IMR-90 (cell line): ENCODE data around the gene NES.

Experiments used
- CEBPB ChIP-seq: IDR thresholded peaks from 2 replicates; pipeline ENCODE4 v1.6.1; 2012; ENCODE audit warnings: low read depth, low read length, improper control_type of control experiment
- MAFK ChIP-seq: IDR thresholded peaks from 2 replicates; pipeline ENCODE4 v1.6.1; 2012; ENCODE audit warnings: low read depth, low read length, improper control_type of control experiment
- MAZ ChIP-seq: IDR thresholded peaks from 2 replicates; pipeline ENCODE4 v1.6.1; 2012; ENCODE audit warnings: low read depth, mild to moderate bottlenecking, low read length, improper control_type of control experiment, moderate library complexity, borderline replicate concordance
- POLR2A ChIP-seq: IDR thresholded peaks from 2 replicates; pipeline ENCODE4 v1.6.1; 2012; ENCODE audit warnings: mild to moderate bottlenecking, low read depth, low read length
- RAD21 ChIP-seq: IDR thresholded peaks from 2 replicates; pipeline ENCODE4 v1.6.1; 2012; ENCODE audit warnings: low read length, improper control_type of control experiment
- RCOR1 ChIP-seq: IDR thresholded peaks from 2 replicates; pipeline ENCODE4 v1.6.1; 2012; ENCODE audit warnings: mild to moderate bottlenecking, low read length, improper control_type of control experiment; ENCODE audit not compliant: insufficient replicate concordance
- SMC3 ChIP-seq: fragments of 150-350 bp; IDR thresholded peaks from 2 replicates; pipeline ENCODE4 v1.6.1; 2016; ENCODE audit warnings: low read depth, mild to moderate bottlenecking, antibody characterized with exemption, low read length, moderate library complexity
- TF ChIP-seq, protein P1 (sequence below): fragments of 150-350 bp; IDR thresholded peaks from 2 replicates; pipeline ENCODE4 v1.6.1; 2016; ENCODE audit warnings: low read depth, mild to moderate bottlenecking, low read length, moderate library complexity, borderline replicate concordance
- TF ChIP-seq, protein P2 (sequence below): fragments of 150-350 bp; IDR thresholded peaks from 2 replicates; pipeline ENCODE4 v1.6.1; 2017; ENCODE audit warnings: mild to moderate bottlenecking, antibody characterized with exemption, low read length, low read depth
- TF ChIP-seq, protein P3 (sequence below): conservative IDR thresholded peaks from 2 replicates; pipeline ENCODE4 v1.5.1; 2012; ENCODE audit warnings: mild to moderate bottlenecking, low read depth, low read length, improper control_type of control experiment

DNA sequence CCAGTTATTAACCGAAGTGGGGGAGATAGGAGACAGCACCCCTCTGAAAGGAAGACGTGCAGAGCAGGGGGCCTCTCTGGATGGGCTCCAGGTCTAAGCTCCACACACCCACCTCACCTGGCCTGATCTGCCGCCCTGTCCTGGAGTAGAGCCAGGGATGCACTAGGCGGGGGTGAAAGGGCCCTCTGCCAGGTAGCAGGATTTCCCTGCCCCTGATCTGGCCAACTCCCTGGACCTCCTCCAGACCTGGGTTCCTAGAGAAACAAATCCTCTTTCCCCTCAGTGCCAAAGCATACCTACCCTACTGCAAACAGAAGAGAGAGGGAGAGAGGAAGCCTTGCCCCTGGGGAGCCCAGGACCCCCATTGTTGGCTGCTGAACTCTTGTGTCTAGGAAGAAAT lies 26.1 kb upstream of the NES start:
- TF ChIP-seq, protein P1, sequence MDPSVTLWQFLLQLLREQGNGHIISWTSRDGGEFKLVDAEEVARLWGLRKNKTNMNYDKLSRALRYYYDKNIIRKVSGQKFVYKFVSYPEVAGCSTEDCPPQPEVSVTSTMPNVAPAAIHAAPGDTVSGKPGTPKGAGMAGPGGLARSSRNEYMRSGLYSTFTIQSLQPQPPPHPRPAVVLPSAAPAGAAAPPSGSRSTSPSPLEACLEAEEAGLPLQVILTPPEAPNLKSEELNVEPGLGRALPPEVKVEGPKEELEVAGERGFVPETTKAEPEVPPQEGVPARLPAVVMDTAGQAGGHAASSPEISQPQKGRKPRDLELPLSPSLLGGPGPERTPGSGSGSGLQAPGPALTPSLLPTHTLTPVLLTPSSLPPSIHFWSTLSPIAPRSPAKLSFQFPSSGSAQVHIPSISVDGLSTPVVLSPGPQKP: no peak
- no peak for TF ChIP-seq POLR2A
- TF ChIP-seq, protein P2, sequence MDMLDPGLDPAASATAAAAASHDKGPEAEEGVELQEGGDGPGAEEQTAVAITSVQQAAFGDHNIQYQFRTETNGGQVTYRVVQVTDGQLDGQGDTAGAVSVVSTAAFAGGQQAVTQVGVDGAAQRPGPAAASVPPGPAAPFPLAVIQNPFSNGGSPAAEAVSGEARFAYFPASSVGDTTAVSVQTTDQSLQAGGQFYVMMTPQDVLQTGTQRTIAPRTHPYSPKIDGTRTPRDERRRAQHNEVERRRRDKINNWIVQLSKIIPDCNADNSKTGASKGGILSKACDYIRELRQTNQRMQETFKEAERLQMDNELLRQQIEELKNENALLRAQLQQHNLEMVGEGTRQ: no peak
- TF ChIP-seq, protein P3, sequence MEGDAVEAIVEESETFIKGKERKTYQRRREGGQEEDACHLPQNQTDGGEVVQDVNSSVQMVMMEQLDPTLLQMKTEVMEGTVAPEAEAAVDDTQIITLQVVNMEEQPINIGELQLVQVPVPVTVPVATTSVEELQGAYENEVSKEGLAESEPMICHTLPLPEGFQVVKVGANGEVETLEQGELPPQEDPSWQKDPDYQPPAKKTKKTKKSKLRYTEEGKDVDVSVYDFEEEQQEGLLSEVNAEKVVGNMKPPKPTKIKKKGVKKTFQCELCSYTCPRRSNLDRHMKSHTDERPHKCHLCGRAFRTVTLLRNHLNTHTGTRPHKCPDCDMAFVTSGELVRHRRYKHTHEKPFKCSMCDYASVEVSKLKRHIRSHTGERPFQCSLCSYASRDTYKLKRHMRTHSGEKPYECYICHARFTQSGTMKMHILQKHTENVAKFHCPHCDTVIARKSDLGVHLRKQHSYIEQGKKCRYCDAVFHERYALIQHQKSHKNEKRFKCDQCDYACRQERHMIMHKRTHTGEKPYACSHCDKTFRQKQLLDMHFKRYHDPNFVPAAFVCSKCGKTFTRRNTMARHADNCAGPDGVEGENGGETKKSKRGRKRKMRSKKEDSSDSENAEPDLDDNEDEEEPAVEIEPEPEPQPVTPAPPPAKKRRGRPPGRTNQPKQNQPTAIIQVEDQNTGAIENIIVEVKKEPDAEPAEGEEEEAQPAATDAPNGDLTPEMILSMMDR: no peak
- no peak for TF ChIP-seq SMC3
- no peak for TF ChIP-seq RAD21
- TF ChIP-seq MAFK: no peak
- TF ChIP-seq CEBPB: no peak
- no peak for TF ChIP-seq RCOR1
- TF ChIP-seq MAZ: no peak
